ENCODE results near the gene CUL3. TPM values are rescaled to one million over a fixed set of nuclear protein-coding genes. Genes with fewer than 3 reads are reported as not detected.

The CUL3 gene
- total RNA-seq, 4 donors from 2014 or later: 94.1 to 120 (median 109) TPM

DNA sequence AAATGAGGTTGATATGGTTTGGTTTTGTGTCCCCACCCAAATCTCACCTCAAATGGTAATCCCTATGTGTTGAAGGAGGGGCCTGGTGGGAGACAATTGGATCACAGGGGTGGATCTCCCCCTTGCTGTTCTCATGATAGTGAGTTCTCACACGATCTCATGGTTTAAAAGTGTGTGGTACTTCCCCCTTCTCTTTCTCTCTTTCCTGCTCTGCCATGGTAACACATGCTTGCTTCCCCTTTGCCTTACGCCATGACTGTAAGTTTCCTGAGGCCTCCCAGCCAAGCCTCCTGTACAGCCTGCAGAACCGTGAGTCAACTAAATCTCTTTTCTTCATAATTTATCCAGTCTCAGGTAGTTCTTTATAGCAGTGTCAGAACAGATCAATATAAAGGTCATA, 158.5 kb downstream of the CUL3 start:
- in situ Hi-C loops (cut with MboI; ENCODE audit: low sequenced_read_pairs in 4 of 4): no loop called here
- intact Hi-C loops (cut with DNase I; ENCODE audit: low total_unique reads): no loop called here

GRCh38 chr2:224421065-224421464, 164.1 kb downstream of the CUL3 start:
- Histone ChIP-seq H3K4me1 (no peaks in the 10 kb centered on the region), H3K36me3 (no peaks in the 10 kb centered on the region), H3K27me3 (no peaks in the 10 kb centered on the region), H3K27ac (no peak overlapping the region), H3K9me3 (no peaks in the 10 kb centered on the region), H3K4me3 (no peak overlapping the region)
- TF ChIP-seq CTCF (IDR thresholded peaks at IDR 0.05 in 4 of 5, conservative IDR thresholded peaks at IDR 0.05 in 1 of 5) (no peak), POLR2A (IDR thresholded peaks at IDR 0.05) (no peak)
- in situ Hi-C loops (cut with MboI; ENCODE audit: low sequenced_read_pairs in 4 of 4): no loop called here
- intact Hi-C loops (cut with DNase I; ENCODE audit: low total_unique reads): no loop called here
- ATAC-seq (no peak), DNase-seq (no peak)

More for the DNA sequence above, 158.5 kb downstream of the CUL3 start:
- no peak overlapping the region for H3K4me3 ChIP-seq
- no peaks in the 10 kb centered on the region for H3K36me3 ChIP-seq
- TF ChIP-seq CTCF (IDR thresholded peaks at IDR 0.05 in 4 of 5, conservative IDR thresholded peaks at IDR 0.05 in 1 of 5): no peak
- no peak for TF ChIP-seq POLR2A (IDR thresholded peaks at IDR 0.05)
- no peak for DNase-seq
- ATAC-seq: no peak
- H3K27ac ChIP-seq: no peak overlapping the region
- H3K9me3 ChIP-seq: no peaks in the 10 kb centered on the region
- H3K27me3 ChIP-seq: no peaks in the 10 kb centered on the region
- no peaks in the 10 kb centered on the region for H3K4me1 ChIP-seq

Other genes starting within 250 kb of the CUL3 start
- 1 to 10 TPM; 1.7 to 2.4 (median 2.1) TPM for gene FAM124B, start 183.3 kb downstream of the CUL3 start, total RNA-seq
- gene CCDC195, start 131.0 kb upstream of the CUL3 start, total RNA-seq: not detected

Measured in gastrocnemius medialis (tissue), 4 donors.